BLaER1 treated with 17β-estradiol and CSF1 and Interleukin-3, amounts not matched to agents 10 nM and 100 nM (cell line): ENCODE data around the gene CD22.

Experiments used
- H3K27ac ChIP-seq, 11 experiments: shearing (Covaris generic); formaldehyde crosslinking; 2 replicates each; pipeline ENCODE4 v1.8.1; 2022
- H3K27me3 ChIP-seq, 11 experiments: shearing (Covaris generic); formaldehyde crosslinking; 2 replicates each; pipeline ENCODE4 v1.8.1; 2022
- H3K36me3 ChIP-seq, 11 experiments: shearing (Covaris generic); formaldehyde crosslinking; 2 replicates each; pipeline ENCODE4 v1.8.1; 2022
- H3K4me1 ChIP-seq, 10 experiments: shearing (Covaris generic); formaldehyde crosslinking; 2 replicates each; pipeline ENCODE4 v1.8.1; 2022
- H3K4me2 ChIP-seq, 11 experiments: shearing (Covaris generic); formaldehyde crosslinking; 2 replicates each; pipeline ENCODE4 v1.8.1; 2022
- H3K4me3 ChIP-seq, 10 experiments: shearing (Covaris generic); formaldehyde crosslinking; 2 replicates each; pipeline ENCODE4 v1.8.1; 2022
- H3K9ac ChIP-seq, 11 experiments: shearing (Covaris generic); formaldehyde crosslinking; 2 replicates each; pipeline ENCODE4 v1.8.1; 2022
- H3K9me3 ChIP-seq, 11 experiments: shearing (Covaris generic); formaldehyde crosslinking; replicated peaks in 1 of 11; 2 replicates each; pipeline ENCODE4 v1.8.1; 2022
- H4K20me1 ChIP-seq, 11 experiments: shearing (Covaris generic); formaldehyde crosslinking; 2 replicates each; pipeline ENCODE4 v1.8.1; 2022
- Cebpa-rat ChIP-seq, 11 experiments: shearing (Covaris generic); IDR thresholded peaks; 2 replicates each; pipeline ENCODE4 v1.8.1; 2022

CD22 gene

GRCh38 chr19:35346193-35347052 is 17.4 kb downstream of the CD22 start:
- peaks cover 0 to 9% (median 0%) of the 10 kb centered on the region in 11 experiments; a peak in 2 of 22 replicates for H4K20me1 ChIP-seq
- peak overlapping the region; percentile 80 to 98 (median 92) for H3K4me2 ChIP-seq
- H3K27me3 ChIP-seq, result no peaks in the 10 kb centered on the region
- peaks cover 96 to 100% (median 98%) of the 10 kb centered on the region in 10 experiments for H3K4me1 ChIP-seq
- TF ChIP-seq Cebpa-rat (IDR thresholded peaks at IDR 0.05), result no peak
- no peaks in the 10 kb centered on the region for H3K9me3 ChIP-seq
- peak overlapping the region in 6 of 10 experiments; percentile 11 to 35 (median 20); a peak in 10 of 20 replicates for H3K4me3 ChIP-seq
- H3K9ac ChIP-seq, result peak overlapping the region; percentile 63 to 88 (median 79)
- H3K27ac ChIP-seq, result peak overlapping the region; percentile 81 to 97 (median 91)
- H3K36me3 ChIP-seq, result peaks cover 0 to 51% (median 43%) of the 10 kb centered on the region in 11 experiments; a peak in 19 of 22 replicates

GRCh38 chr19:35347171-35347929 is 18.4 kb downstream of the CD22 start, which contains the start of gene FFAR1:
Gene FFAR1 (plus strand): TSS chr19:35347902. CDS start chr19:35351552, 3,650 bp downstream.
- peak; percentile 89 to 98 (median 95); a peak in 20 of 22 replicates for TF ChIP-seq Cebpa-rat (IDR thresholded peaks at IDR 0.05)

GRCh38 chr19:35347930-35348298 is 18.9 kb downstream of the CD22 start:
- peak overlapping the region in 4 of 10 experiments; percentile 2 to 42 (median 22); a peak in 5 of 20 replicates for H3K4me3 ChIP-seq
- peak overlapping the region; percentile 81 to 97 (median 91) for H3K27ac ChIP-seq
- peak overlapping the region; percentile 80 to 98 (median 92) for H3K4me2 ChIP-seq
- H3K27me3 ChIP-seq, result no peaks in the 10 kb centered on the region
- H4K20me1 ChIP-seq, result peaks cover 0 to 5% (median 0%) of the 10 kb centered on the region in 11 experiments; a peak in 1 of 22 replicates
- H3K4me1 ChIP-seq, result peaks cover 95 to 100% (median 99%) of the 10 kb centered on the region in 10 experiments
- peaks cover 0 to 36% (median 30%) of the 10 kb centered on the region in 11 experiments; a peak in 18 of 22 replicates for H3K36me3 ChIP-seq
- TF ChIP-seq Cebpa-rat (IDR thresholded peaks at IDR 0.05), result peak in 2 of 11 experiments; percentile 8 to 33; a peak in 2 of 22 replicates
- peak overlapping the region; percentile 63 to 88 (median 79) for H3K9ac ChIP-seq
- no peaks in the 10 kb centered on the region for H3K9me3 ChIP-seq

More at GRCh38 chr19:35347171-35347929, 18.4 kb downstream of the CD22 start, which contains the start of gene FFAR1:
- H3K4me3 ChIP-seq, result peak within 1 kb of the TSS in 9 of 10 experiments; percentile 1 to 66 (median 26); a peak in 13 of 20 replicates
- peak within 1 kb of the TSS; percentile 80 to 98 (median 92) for H3K4me2 ChIP-seq
- peak within 1 kb of the TSS; percentile 63 to 88 (median 80) for H3K9ac ChIP-seq
- peaks cover 0 to 6% (median 0%) of the 10 kb centered on the region in 11 experiments; a peak in 1 of 22 replicates for H4K20me1 ChIP-seq
- H3K9me3 ChIP-seq, result no peaks in the 10 kb centered on the region
- H3K27me3 ChIP-seq, result no peaks in the 10 kb centered on the region
- peaks cover 0 to 42% (median 34%) of the 10 kb centered on the region in 11 experiments; a peak in 18 of 22 replicates for H3K36me3 ChIP-seq
- H3K4me1 ChIP-seq, result peaks cover 96 to 100% (median 98%) of the 10 kb centered on the region in 10 experiments
- peak within 1 kb of the TSS; percentile 81 to 97 (median 91) for H3K27ac ChIP-seq

- Histone ChIP-seq H3K27ac (peak overlapping the region; percentile 81 to 97 (median 91)), H3K4me2 (peak overlapping the region; percentile 80 to 98 (median 92)), H3K9me3 (no peaks in the 10 kb centered on the region), H3K36me3 (peaks cover 0 to 25% (median 19%) of the 10 kb centered on the region in 11 experiments; a peak in 19 of 22 replicates), H3K27me3 (no peaks in the 10 kb centered on the region), H3K4me1 (peaks cover 95 to 100% (median 99%) of the 10 kb centered on the region in 10 experiments), H3K4me3 (peak overlapping the region in 7 of 10 experiments; percentile 0 to 66 (median 49); a peak in 11 of 20 replicates), H4K20me1 (peaks cover 0 to 5% (median 0%) of the 10 kb centered on the region in 11 experiments; a peak in 1 of 22 replicates), H3K9ac (peak overlapping the region; percentile 70 to 84 (median 77); a peak in 21 of 22 replicates)
- no peak for TF ChIP-seq Cebpa-rat (IDR thresholded peaks at IDR 0.05)
Measured at GRCh38 chr19:35348911-35349611, 20.1 kb downstream of the CD22 start.

- no peaks in the 10 kb centered on the region for H3K27me3 ChIP-seq
- no peak for TF ChIP-seq Cebpa-rat (IDR thresholded peaks at IDR 0.05)
- H3K4me2 ChIP-seq, result peak overlapping the region; percentile 80 to 98 (median 92)
- peaks cover 90 to 100% (median 95%) of the 10 kb centered on the region in 10 experiments for H3K4me1 ChIP-seq
- peak overlapping the region; percentile 70 to 84 (median 77); a peak in 21 of 22 replicates for H3K9ac ChIP-seq
- peaks cover 2 to 16% (median 11%) of the 10 kb centered on the region in 11 experiments; a peak in 19 of 22 replicates for H3K36me3 ChIP-seq
- H3K4me3 ChIP-seq, result peak overlapping the region in 9 of 10 experiments; percentile 0 to 66 (median 47); a peak in 11 of 20 replicates
- H4K20me1 ChIP-seq, result no peaks in the 10 kb centered on the region; a peak in 1 of 22 replicates
- no peaks in the 10 kb centered on the region for H3K9me3 ChIP-seq
- peak overlapping the region; percentile 81 to 97 (median 91) for H3K27ac ChIP-seq
Measured at GRCh38 chr19:35349614-35350521, 20.9 kb downstream of the CD22 start.

GRCh38 chr19:35350591-35350990 is 21.6 kb downstream of the CD22 start:
- Histone ChIP-seq H3K36me3 (peaks cover under 1 to 17% (median 8%) of the 10 kb centered on the region in 11 experiments; a peak in 17 of 22 replicates), H3K9me3 (no peaks in the 10 kb centered on the region), H3K4me1 (peaks cover 90 to 100% (median 95%) of the 10 kb centered on the region in 10 experiments), H3K4me2 (peak overlapping the region; percentile 80 to 98 (median 92)), H4K20me1 (no peaks in the 10 kb centered on the region; a peak in 1 of 22 replicates), H3K4me3 (peak overlapping the region; percentile 11 to 66 (median 46); a peak in 14 of 20 replicates), H3K9ac (peak overlapping the region; percentile 70 to 84 (median 77)), H3K27ac (peak overlapping the region; percentile 81 to 97 (median 91)), H3K27me3 (no peaks in the 10 kb centered on the region)
- TF ChIP-seq Cebpa-rat (IDR thresholded peaks at IDR 0.05), result no peak
